Esophagus muscularis mucosa (tissue), 4 donors: ENCODE data around the gene PTGFRN. TPM values are rescaled to one million over a fixed set of nuclear protein-coding genes. Genes with fewer than 3 reads are reported as not detected.
A peak's percentile ranks its signal among the peaks of the same experiment; 100 is the strongest.

Experiments
- DNase-seq: peaks from one replicate; pipeline ENCODE4 v3.0.0-alpha.2; 2017; ENCODE audit errors: extremely low spot score
- H3K27ac ChIP-seq, 4 donors: fragments of 200-600 bp; sonication (generic); replicated peaks in 1 of 4; 1 replicate in 3 of 4; 2 replicates in 1 of 4; pipeline ENCODE4 v1.5.1; 2016 to 2019; ENCODE audit warnings: mild to moderate bottlenecking in 1 of 4
- H3K27me3 ChIP-seq, 4 donors: fragments of 200-600 bp; sonication (generic); one replicate each; pipeline versions ENCODE4 v1.5.1 to v1.6.0; 2016 to 2019
- H3K36me3 ChIP-seq, 4 donors: fragments of 200-600 bp; sonication (generic); one replicate each; pipeline ENCODE4 v1.5.1; 2016 to 2019
- H3K4me1 ChIP-seq, 4 donors: fragments of 200-600 bp; sonication (generic); one replicate each; pipeline ENCODE4 v1.5.1; 2016 to 2019
- H3K4me3 ChIP-seq, 4 donors: fragments of 200-600 bp; sonication (generic); 1 replicate in 2 of 4; 2 replicates in 2 of 4; pipeline ENCODE4 v1.5.1; 2016 to 2019; ENCODE audit warnings: mild to moderate bottlenecking in 4 of 4, moderate library complexity in 1 of 4
- H3K9me3 ChIP-seq, 4 donors: fragments of 200-600 bp; sonication (generic); 1 replicate in 3 of 4; 2 replicates in 1 of 4; pipeline ENCODE4 v1.5.1; 2016 to 2019
- EP300 ChIP-seq: sonication (generic); formaldehyde crosslinking; IDR thresholded peaks from one replicate; pipeline ENCODE4 v1.6.1; 2017; ENCODE audit warnings: antibody characterized with exemption
- POLR2A ChIP-seq: fragments of 450-650 bp; IDR thresholded peaks from one replicate; pipeline ENCODE4 v1.6.1; 2017; ENCODE audit warnings: antibody characterized with exemption, moderate library complexity, mild to moderate bottlenecking, low read depth
- POLR2AphosphoS5 ChIP-seq, 2 donors: sonication (generic); formaldehyde crosslinking; IDR thresholded peaks; one replicate each; pipeline ENCODE4 v1.6.1; 2017; ENCODE audit warnings: antibody characterized with exemption in 2 of 2
- WGBS: methylation state at CpG from one replicate; pipeline ENCODE4 v1.1.5; 2018; 5-methylcytosine and 5-hydroxymethylcytosine counted together
- intact Hi-C: fragments of 100-400 bp; cut with DNase I; formaldehyde crosslinking; loops from one replicate; pipeline ENCODE4 v1.15.1; 2023
- total RNA-seq, 4 donors: library from RNA; depleted of rRNA; stranded (reverse); fragments of >200 nt; gene quantifications; one replicate each; pipeline versions ENCODE4 v1.1.0 to v1.2.1, GENCODE V29; 2016
- TF ChIP-seq, protein P1 (sequence below), 3 experiments: fragments of 200-600 bp in 2 of 3; fragments of 450-650 bp in 1 of 3; sonication (generic) in 2 of 3; IDR thresholded peaks; one replicate each; pipeline ENCODE4 v1.5.1; 2017 to 2019; ENCODE audit warnings: antibody characterized with exemption in 3 of 3, mild to moderate bottlenecking in 2 of 3, moderate library complexity in 1 of 3

Gene PTGFRN
- total RNA-seq, 4 donors from 2014 or later: 69.1 to 150 (median 106) TPM

DNA sequence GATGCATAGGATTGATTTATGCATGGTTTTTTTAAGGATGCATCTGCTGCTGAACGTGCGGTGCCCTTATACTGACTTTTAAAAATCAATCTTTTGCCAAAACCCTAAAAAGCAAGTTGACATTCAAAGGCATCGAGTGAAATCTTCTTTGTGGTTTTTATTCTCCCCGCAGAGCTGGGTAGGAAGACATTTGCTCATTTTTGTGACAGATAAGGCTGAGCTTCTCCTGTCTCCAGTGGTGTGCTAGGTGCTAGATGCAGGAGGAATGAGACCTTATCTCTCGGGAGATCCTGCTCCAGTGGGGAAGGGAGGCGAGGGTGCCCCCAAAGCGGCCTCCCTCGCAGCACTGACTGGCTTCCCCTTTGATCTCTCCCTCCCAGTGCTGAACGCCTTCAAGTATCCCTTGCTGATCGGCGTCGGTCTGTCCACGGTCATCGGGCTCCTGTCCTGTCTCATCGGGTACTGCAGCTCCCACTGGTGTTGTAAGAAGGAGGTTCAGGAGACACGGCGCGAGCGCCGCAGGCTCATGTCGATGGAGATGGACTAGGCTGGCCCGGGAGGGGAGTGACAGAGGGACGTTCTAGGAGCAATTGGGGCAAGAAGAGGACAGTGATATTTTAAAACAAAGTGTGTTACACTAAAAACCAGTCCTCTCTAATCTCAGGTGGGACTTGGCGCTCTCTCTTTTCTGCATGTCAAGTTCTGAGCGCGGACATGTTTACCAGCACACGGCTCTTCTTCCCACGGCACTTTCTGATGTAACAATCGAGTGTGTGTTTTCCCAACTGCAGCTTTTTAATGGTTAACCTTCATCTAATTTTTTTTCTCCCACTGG, 76.9 kb downstream of the PTGFRN start:
- H3K36me3 ChIP-seq: peaks cover 0 to 12% (median 6%) of the 10 kb centered on the region in 4 donors
- no peak overlapping the region for H3K27ac ChIP-seq
- intact Hi-C loops: loop anchor here (10.0 kb wide), 1 partner anchor 72 kb away; no protein-coding TSS in a partner anchor
- H3K4me3 ChIP-seq: no peak overlapping the region
- WGBS: 88% methylated on average over 28 of the region's 29 CpGs
- H3K4me1 ChIP-seq: peaks cover 32 to 73% (median 67%) of the 10 kb centered on the region in 4 donors
- TF ChIP-seq POLR2AphosphoS5 (IDR thresholded peaks at IDR 0.05) (no peak), POLR2A (no peak), EP300 (no peak)
- TF ChIP-seq, protein P1, sequence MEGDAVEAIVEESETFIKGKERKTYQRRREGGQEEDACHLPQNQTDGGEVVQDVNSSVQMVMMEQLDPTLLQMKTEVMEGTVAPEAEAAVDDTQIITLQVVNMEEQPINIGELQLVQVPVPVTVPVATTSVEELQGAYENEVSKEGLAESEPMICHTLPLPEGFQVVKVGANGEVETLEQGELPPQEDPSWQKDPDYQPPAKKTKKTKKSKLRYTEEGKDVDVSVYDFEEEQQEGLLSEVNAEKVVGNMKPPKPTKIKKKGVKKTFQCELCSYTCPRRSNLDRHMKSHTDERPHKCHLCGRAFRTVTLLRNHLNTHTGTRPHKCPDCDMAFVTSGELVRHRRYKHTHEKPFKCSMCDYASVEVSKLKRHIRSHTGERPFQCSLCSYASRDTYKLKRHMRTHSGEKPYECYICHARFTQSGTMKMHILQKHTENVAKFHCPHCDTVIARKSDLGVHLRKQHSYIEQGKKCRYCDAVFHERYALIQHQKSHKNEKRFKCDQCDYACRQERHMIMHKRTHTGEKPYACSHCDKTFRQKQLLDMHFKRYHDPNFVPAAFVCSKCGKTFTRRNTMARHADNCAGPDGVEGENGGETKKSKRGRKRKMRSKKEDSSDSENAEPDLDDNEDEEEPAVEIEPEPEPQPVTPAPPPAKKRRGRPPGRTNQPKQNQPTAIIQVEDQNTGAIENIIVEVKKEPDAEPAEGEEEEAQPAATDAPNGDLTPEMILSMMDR (IDR thresholded peaks at IDR 0.05): no peak
- H3K27me3 ChIP-seq: no peaks in the 10 kb centered on the region
- H3K9me3 ChIP-seq: no peaks in the 10 kb centered on the region
- DNase-seq: no peak

DNA sequence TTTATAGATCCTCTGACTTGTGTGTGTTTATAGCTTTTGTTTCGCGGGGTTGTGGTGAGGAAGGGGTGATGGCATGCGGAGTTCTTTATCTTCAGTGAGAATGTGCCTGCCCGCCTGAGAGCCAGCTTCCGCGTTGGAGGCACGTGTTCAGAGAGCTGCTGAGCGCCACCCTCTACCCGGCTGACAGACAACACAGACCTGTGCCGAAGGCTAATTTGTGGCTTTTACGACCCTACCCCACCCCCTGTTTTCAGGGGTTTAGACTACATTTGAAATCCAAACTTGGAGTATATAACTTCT, 77.5 kb downstream of the PTGFRN start:
- Histone ChIP-seq H3K4me3 (no peak overlapping the region), H3K4me1 (peaks cover 32 to 72% (median 63%) of the 10 kb centered on the region in 4 donors), H3K27me3 (no peaks in the 10 kb centered on the region), H3K36me3 (peaks cover 0 to 16% (median 6%) of the 10 kb centered on the region in 4 donors), H3K9me3 (no peaks in the 10 kb centered on the region), H3K27ac (no peak overlapping the region)
- WGBS: 90% methylated on average over 11 of the region's 11 CpGs
- DNase-seq: no peak
- intact Hi-C loops: loop anchor here (10.0 kb wide), 1 partner anchor 72 kb away; no protein-coding TSS in a partner anchor
- TF ChIP-seq POLR2A (no peak), EP300 (no peak), POLR2AphosphoS5 (IDR thresholded peaks at IDR 0.05) (no peak)
- TF ChIP-seq, protein P1 (IDR thresholded peaks at IDR 0.05): no peak

DNA sequence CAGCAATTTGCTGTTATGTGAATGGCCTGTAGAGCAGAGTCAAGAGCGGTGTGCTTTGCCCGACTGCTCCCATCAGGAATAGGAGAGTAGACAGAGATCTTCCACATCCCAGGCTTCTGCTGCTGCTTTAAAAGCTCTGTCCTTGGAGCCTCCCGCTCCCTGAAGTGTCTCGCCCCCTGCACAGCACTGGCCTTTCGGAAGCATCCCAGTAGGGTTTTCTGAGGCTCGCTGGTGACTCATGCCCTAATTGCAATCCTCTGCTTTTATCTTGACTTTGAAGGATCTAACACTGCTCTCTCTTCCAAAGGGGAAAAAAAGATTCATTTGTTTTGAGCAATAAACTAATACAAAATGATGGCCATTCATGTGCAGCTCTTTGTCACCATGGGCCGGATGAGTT, 78.5 kb downstream of the PTGFRN start:
- peak overlapping the region; percentile 37 to 72 (median 58) for H3K27ac ChIP-seq
- TF ChIP-seq POLR2A (no peak), EP300 (no peak), POLR2AphosphoS5 (IDR thresholded peaks at IDR 0.05) (no peak)
- TF ChIP-seq, protein P1 (IDR thresholded peaks at IDR 0.05): no peak
- no peaks in the 10 kb centered on the region for H3K27me3 ChIP-seq
- no peaks in the 10 kb centered on the region for H3K9me3 ChIP-seq
- intact Hi-C loops: loop anchor here (10.0 kb wide), 1 partner anchor 73 kb away; no protein-coding TSS in a partner anchor
- no peak for DNase-seq
- WGBS: 51% methylated on average over 7 of the region's 7 CpGs
- peaks cover 26 to 62% (median 53%) of the 10 kb centered on the region in 4 donors for H3K4me1 ChIP-seq
- no peak overlapping the region for H3K4me3 ChIP-seq
- H3K36me3 ChIP-seq: peaks cover 0 to 16% (median 6%) of the 10 kb centered on the region in 4 donors

DNA sequence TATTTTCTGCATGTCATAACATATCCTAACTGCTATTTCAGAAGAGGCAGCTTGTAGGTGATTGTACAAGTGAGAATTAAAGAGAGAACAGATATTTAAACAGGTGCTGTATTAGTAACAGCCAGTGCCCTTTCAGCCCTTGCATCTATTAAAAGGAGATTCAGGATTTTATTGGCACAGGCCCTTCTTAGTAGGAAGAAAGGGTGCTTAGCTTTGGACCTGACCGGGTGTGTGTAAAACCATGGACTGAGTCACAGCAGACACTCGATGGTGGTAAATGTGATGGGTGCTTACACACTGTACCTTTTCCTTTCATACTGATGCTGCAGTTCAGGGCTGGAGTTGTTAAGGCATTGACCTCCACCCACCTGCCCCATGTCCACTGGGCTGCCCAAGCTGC, 79.2 kb downstream of the PTGFRN start:
- 35% methylated on average over 2 of the region's 2 CpGs for WGBS

More for the DNA sequence above, 79.2 kb downstream of the PTGFRN start:
- no peaks in the 10 kb centered on the region for H3K27me3 ChIP-seq
- intact Hi-C loops: loop anchor here (10.0 kb wide), 1 partner anchor 74 kb away; no protein-coding TSS in a partner anchor
- DNase-seq: no peak
- TF ChIP-seq, protein P1 (IDR thresholded peaks at IDR 0.05): no peak
- TF ChIP-seq POLR2A (no peak), EP300 (no peak), POLR2AphosphoS5 (IDR thresholded peaks at IDR 0.05) (no peak)
- peaks cover 0 to 16% (median 6%) of the 10 kb centered on the region in 4 donors for H3K36me3 ChIP-seq
- no peak overlapping the region for H3K4me3 ChIP-seq
- H3K9me3 ChIP-seq: no peaks in the 10 kb centered on the region
- H3K4me1 ChIP-seq: peaks cover 22 to 55% (median 46%) of the 10 kb centered on the region in 4 donors
- H3K27ac ChIP-seq: peak overlapping the region; percentile 37 to 72 (median 58)
